Measurements from ENCODE around the gene SLC16A1.

SLC16A1 gene

GRCh38 chr1:112878321-112878720 lies 77.7 kb downstream of the SLC16A1 start:
- DNase-seq = no peak

DNA sequence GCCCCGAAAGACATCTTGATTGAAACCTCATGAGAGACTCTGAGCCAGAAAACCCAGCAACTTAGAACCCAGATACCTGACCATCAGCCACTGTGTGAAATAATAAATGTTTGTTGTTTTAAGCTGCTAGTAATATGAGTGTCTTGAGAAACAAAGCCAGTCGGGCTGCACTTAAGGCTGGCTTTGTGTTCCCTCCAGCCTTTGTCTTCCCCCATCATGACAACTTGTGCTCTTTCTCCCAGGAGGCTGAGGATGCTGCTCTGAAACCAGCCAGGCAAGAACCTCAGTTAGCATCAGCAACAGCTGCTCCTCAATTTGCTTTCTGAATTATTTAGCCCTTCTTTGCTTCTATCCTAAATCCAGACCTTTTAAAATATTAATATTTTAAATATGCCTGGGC lies 78.2 kb downstream of the SLC16A1 start:
- DNase-seq = no peak

GRCh38 chr1:112876315-112876714 lies 79.7 kb downstream of the SLC16A1 start:
- DNase-seq = no peak

DNA sequence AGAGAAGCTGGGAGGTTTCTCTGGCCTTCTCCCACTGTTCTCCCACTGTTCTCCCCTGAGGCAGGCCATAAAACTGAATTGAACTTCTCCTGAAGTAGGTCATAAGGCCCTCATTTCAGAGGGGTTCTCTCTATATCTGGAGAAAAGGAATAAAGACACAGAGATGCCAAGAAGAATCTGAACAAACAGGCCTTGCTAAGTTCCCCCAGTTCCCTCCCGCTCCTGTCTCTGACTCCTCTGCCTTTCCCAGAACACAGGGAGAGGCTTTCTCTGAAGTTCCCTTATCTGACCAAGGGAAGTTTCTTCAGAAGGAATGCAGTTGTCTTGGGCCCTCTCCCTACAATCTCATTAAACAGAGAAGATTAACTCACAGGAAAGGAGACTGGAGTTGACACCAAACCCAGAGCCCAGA lies 83.4 kb downstream of the SLC16A1 start:
- DNase-seq = no peak

GRCh38 chr1:112870887-112871646 lies 84.9 kb downstream of the SLC16A1 start:
- no peak for DNase-seq

GRCh38 chr1:112869895-112870294 lies 86.1 kb downstream of the SLC16A1 start:
- no peak for DNase-seq

- no peak for DNase-seq
Measured at GRCh38 chr1:112868191-112868590, 87.8 kb downstream of the SLC16A1 start.

GRCh38 chr1:112866981-112867380 lies 89.0 kb downstream of the SLC16A1 start:
- DNase-seq = no peak

GRCh38 chr1:112866151-112866550 lies 89.8 kb downstream of the SLC16A1 start:
- no peak for DNase-seq

GRCh38 chr1:112862753-112863426 lies 93.1 kb downstream of the SLC16A1 start:
- DNase-seq = no peak

Data from NCI-H510A treated with DMSO at 0.1 percent for 48 hours (cell line).